ENCODE results near the gene ZNG1C.
"Not testable (repeated sequence)": the region's sequence is repeated elsewhere in the genome, so short reads cannot be mapped to it uniquely, and the experiment has no call there.

The ZNG1C gene

DNA sequence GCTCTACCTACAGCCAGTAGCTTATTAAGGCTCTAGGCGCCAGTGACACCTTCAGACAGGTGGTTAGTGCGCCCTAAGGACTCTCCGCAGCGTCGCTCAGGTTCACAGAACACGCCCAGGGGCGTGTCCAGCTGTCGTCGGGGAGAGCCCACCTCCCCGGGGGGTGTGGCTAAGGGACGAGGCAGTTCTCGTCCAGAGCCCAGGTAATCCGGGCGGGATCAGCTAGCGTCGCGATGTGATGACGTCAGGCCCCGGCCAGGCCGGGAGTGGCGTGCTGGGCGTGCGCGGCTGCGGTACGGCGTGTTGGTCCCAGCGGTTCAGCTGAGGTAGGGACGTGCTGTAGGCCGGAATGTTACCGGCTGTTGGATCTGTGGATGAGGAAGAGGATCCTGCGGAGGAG lies at the start of gene ZNG1C:
Gene ZNG1C, plus strand, starts transcription at position 301 of the 400 bp plus-strand sequence. Its CDS starts 49 bp downstream, at position 350.
- DNase-seq = not testable (repeated sequence)

DNA sequence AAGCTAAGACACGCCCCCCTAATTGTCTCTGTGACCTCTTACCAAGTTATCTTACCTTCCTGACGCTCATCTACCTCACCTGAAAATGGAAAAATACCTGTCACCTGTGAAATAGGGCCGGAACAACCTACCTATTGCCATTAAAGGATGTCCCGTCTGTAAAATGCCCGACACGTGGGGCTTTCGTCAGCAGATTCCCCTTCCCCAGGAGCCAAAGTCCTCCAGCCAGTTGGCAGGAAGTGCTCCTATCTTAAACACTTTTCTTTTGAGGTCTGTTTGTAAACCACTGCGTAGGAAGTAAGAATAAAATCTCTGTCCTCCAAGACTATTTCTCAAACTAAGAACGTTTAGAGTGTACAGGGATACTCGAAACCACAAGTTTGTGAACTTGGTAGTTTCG lies 654 bp downstream of the ZNG1C start:
- DNase-seq = not testable (repeated sequence)

GRCh38 chr9:68281041-68281440 lies 39.3 kb downstream of the ZNG1C start:
- not testable (repeated sequence) for DNase-seq

- not testable (repeated sequence) for DNase-seq
These were observed 60.8 kb downstream of the ZNG1C start, which contains the start of gene FOXD4L3 for GRCh38 chr9:68302567-68302966. Gene FOXD4L3 (plus strand): TSS chr9:68302867. CDS start chr9:68302952, 85 bp downstream.

DNA sequence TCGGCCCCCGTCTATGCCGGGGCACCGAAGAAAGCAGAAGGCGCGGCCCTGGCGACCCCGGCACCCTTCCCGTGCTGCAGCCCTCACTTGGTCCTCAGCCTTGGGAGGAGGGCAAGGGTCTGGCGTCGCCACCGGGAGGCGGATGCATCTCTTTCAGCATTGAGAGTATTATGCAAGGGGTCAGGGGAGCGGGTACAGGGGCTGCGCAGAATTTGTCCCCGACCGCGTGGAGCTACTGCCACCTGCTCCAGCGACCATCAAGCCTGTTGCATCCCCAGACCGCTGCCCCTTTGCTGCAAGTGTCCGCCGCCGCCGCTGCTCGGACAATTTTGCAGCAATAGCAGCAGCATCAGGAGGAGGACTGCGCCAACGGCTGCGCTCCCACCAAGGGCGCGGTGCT lies 62.0 kb downstream of the ZNG1C start:
- DNase-seq = not testable (repeated sequence)

DNA sequence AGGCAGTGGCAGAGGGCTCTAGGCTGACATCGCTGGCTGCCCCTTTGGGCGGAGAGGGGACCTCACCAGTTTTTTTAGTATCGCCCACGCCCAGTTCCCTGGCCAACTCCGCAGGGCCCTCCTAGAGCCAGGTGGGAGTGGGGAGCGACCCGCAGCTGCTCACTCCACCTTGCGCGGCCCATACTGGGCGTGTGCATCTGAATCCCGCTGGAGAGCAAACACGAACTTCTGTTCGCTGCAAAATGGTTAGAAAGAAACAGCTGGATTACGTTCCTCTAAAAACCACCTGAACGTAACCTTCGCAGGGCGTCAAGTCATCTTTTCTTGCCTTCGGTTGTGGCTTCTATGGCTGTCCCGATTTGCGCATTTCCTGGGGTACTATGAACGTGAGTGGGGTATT lies 62.4 kb downstream of the ZNG1C start:
- not testable (repeated sequence) for DNase-seq

DNA sequence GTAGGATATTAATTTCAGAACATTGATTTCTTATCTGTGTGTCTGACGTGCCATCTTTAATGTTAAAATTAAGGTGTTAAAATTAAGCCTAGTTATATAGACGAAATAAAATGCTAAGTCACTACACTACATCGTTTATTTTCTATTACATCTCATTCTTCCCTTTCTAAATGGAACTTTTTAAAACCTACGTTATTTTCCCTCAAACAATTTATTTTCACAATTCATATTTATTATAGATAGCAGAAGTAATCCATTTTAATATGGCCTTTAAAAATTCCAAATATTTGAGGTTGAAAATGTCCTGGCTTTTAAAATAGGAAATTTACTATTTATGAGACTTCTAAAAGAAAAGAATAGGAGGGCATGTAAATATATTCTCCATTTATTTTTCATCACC lies 63.0 kb downstream of the ZNG1C start:
- not testable (repeated sequence) for DNase-seq

DNA sequence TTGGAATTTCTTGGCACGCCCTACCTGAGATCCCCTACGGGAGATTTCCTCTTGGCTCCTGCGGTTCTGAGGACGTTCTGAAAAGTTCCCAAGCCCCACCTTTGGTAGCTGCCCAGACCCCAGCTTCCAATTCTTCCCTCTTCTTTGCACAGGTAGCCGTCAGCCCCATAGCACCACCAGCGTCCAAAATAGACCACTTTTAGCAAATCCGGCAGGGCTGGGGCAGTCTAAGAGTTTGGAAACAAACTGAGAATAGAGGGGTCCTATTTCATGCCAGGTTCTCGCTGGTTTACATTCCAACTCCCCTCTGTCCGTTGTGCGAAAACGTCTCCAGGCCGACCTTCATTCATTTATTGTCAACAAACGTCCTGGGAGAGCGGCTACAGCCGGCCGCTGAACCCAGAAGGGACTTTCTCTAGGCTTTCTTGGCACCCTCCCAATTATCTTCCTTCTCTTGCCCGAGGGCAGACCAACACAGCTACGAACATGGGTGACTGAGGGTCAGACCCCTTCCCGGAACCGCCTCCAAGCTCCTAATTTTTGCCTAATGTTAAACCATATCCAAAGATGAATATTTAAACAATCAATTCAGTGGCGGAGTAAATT lies 64.0 kb downstream of the ZNG1C start:
- not testable (repeated sequence) for DNase-seq

GRCh38 chr9:68306391-68306964 lies 64.7 kb downstream of the ZNG1C start:
- DNase-seq = not testable (repeated sequence)

GRCh38 chr9:68307127-68307526 lies 65.3 kb downstream of the ZNG1C start:
- not testable (repeated sequence) for DNase-seq

- DNase-seq = not testable (repeated sequence)
These were observed 65.9 kb downstream of the ZNG1C start for GRCh38 chr9:68307654-68308053.

- not testable (repeated sequence) for DNase-seq
These were observed 69.4 kb downstream of the ZNG1C start for GRCh38 chr9:68311208-68311607.

DNA sequence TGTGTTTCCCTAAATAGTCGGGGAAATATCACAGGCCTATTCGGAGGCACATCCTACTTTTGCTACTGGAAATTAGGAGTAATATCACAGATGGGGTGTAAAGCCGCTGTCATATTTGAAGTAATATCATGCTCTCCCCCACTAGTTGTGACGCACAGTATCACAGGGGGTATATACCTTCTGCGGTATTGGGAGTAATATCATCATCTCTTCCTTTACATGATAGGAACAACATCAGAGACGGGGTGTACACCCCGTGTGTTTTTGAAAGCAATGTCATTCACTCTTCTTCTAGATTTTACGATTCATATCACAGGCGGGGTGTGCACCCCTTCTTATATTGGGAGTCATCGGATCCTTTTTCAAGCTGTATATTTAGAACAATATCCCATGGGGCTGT lies 76.4 kb downstream of the ZNG1C start:
- not testable (repeated sequence) for DNase-seq

DNA sequence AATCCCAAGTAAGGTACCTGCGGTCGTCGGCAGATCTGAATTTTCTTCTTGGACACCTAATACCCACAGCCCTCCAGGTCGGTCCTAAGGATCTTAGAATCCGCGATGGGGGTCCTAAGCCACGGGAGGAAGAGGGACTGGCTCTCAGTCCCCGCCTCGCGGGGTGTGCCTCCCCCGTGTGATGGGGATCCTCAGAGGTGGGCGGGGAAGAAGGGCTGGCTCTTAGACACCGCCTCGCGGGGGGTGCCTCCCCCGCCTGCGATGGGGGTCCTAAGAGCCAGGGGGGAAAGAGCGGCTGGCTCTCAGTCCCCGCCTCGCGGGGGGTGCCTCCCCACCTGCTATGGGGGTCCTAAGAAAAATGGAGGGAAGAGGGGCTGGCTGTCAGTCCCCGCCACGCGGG lies 82.0 kb downstream of the ZNG1C start:
- DNase-seq = not testable (repeated sequence)

GRCh38 chr9:68324518-68324917 lies 82.7 kb downstream of the ZNG1C start:
- DNase-seq = not testable (repeated sequence)

- not testable (repeated sequence) for DNase-seq
These were observed 87.3 kb downstream of the ZNG1C start for GRCh38 chr9:68329106-68329505.

GRCh38 chr9:68330531-68331173 lies 88.9 kb downstream of the ZNG1C start:
- DNase-seq = not testable (repeated sequence)

GRCh38 chr9:68332122-68332521 lies 90.3 kb downstream of the ZNG1C start:
- DNase-seq = not testable (repeated sequence)

GRCh38 chr9:68335935-68336334 lies 94.2 kb downstream of the ZNG1C start:
- DNase-seq = not testable (repeated sequence)

DNA sequence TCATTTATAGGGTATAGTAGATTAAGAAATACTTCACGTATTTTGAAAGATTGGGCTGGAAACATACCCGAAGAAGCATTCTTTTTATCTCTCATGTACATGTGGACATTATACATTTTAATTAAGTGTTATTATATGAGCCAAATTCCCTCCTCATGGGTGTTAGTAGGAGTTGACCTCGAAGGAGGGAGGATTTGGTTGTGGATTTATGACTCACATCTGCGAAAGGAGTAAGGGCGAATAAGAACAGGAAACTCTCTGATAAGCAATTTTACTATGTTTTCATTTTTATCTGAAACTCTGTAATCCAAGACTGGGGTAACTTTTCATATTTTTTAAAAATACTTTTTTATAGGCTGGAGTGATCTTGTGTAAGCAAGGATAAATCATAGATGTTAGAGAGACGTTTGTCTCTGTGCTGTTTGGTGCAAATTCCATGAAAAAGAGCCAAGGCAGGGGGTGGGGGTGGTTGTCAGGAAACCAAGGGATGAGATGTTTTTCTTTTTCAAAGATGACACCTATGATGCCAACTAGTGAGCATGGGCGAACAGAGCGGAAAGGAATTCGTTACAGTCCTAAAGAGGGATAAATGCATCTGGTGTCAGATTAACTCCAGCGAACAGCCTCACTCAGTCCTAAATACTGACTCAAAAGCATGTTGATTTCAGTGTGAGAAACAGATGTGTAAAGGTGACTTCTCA lies 95.0 kb downstream of the ZNG1C start:
- not testable (repeated sequence) for DNase-seq

DNA sequence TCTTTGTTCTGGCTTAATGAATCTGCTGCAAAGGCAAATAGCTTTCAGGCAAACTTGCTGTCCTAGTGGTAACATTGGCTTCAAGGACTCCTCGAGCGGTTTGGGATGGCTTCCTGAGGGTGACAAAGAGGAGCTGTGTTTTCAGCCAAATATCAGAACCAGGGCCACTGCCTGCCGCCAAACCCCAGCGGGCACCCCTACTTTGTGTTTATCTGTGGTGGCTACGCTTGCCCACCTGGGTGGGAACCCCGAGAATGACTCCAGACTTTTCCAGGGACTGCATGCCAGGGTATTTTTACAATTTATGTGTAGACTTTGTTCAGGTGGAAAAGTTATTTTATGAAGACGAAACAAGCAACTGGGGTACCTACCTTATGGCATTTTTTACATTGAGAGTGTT lies 96.2 kb downstream of the ZNG1C start:
- not testable (repeated sequence) for DNase-seq

DNA sequence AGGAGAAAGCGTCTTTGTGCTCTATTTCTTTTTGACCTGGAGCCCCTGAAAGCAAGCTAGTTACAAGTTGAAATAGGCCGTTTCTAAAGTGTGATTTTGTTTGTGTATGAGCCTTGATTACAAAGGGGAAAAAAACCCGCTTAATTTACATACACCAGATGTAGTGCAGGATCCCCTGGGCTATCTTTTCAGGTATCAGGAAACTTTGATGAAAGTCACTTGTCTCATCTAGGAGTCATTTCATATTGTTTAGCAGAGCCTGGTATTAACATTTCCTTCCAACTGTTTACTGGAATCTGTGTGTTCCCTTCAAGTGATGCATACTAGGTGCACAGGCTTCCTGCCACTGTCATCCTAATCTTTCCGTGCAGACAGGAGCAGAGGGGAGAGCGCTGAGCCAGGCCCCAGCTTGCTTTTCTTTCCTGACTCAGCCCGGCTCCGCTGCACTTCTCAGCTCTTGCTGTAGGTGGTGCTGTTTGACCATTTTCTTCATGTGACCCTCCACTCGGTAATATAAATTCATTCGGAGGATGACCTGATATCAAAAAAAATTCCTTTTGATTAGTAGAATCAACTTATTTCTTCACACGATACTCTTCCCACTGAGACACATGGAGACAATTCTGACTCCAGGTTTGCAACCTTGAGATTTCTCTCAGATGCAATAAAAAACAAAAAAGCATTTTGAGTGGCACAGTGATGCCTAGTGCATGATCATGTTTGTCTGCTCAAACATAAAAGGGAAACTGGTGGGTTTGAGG lies 100.7 kb downstream of the ZNG1C start:
- not testable (repeated sequence) for DNase-seq

DNA sequence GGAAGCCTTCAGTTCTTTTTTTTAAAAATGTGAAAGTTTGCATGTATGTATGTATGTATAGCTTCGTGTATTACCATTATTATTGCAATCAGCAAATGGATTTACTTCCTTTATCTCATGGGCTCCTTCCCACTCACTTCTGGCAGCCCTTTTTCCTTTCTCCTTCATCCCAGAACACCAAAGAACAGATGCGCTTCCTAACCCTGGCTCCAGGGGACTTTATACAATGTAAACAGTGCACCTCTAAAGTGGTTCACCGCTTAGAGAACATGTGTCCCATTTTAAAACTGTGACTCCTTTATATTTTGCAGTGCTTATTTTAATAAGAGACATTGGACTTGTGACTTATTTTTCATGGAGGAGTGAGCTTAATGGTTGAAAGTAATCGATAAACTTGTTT lies 101.5 kb downstream of the ZNG1C start:
- not testable (repeated sequence) for DNase-seq
